Neuron (in vitro differentiated cells): ENCODE data around the gene SLC6A9.
A peak's percentile ranks its signal among the peaks of the same experiment; 100 is the strongest.

ENCODE experiments used
- H2AFZ ChIP-seq: one replicate; pipeline ENCODE4 v1.6.1; 2013; ENCODE audit warnings: low read depth, mild to moderate bottlenecking, inconsistent platforms, low read length, moderate library complexity
- H3K27me3 ChIP-seq: one replicate; pipeline ENCODE4 v1.6.1; 2013; ENCODE audit warnings: low read length; ENCODE audit not compliant: insufficient read depth
- H3K36me3 ChIP-seq: one replicate; pipeline ENCODE4 v1.6.1; 2013; ENCODE audit warnings: low read length; ENCODE audit not compliant: insufficient read depth
- H3K4me1 ChIP-seq: one replicate; pipeline ENCODE4 v1.6.1; 2013; ENCODE audit warnings: low read length; ENCODE audit not compliant: insufficient read depth
- H3K4me3 ChIP-seq: 2 replicates; pipeline ENCODE4 v1.5.1; 2013; ENCODE audit warnings: mild to moderate bottlenecking, low read length, moderate library complexity
- H3K9me3 ChIP-seq: one replicate; pipeline ENCODE4 v1.6.1; 2013; ENCODE audit warnings: low read length

The SLC6A9 gene

DNA sequence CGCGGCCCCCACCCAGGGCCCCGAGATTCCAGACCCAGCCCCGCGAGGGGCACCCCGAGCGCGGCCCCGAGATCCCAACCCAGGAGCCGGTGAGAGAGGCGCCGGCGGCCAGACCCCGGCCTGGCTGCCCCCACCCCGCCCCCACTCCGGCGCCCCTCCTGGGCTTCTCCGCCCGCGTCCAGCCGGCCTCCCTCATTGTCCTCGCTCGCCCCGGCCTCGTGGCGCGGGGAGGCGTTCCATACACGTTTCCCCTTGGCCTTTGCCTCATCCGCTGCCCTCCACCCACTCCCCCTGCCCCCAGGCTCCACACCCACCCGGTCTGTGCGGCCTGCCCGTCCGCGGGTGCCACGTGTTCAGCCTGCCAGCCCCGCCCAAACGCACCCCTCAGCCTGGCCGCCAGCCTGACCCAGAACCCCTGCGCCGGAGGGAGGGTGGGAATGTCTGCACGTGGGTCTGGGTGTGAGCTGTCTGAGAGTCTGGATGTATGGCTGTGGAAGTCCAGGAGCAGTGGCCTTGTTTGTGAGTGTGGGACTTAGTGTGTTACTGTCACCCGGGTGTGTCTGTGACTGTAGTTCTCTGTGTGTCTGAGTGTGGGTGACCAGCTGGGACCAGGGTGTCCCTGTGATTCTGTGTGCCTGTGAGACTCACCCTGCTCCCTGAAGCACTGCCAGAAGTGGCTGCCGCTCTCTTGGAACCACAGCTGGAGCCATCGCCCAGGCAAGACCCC lies 51.6 kb downstream of the SLC6A9 start:
- Histone ChIP-seq H3K27me3 (no peaks in the 10 kb centered on the region), H3K4me1 (peaks cover 46% of the 10 kb centered on the region), H3K9me3 (no peaks in the 10 kb centered on the region), H3K4me3 (peak overlapping the region; percentile 76), H2AFZ (peak overlapping the region; percentile 23), H3K36me3 (peaks cover 50% of the 10 kb centered on the region)

- no peak overlapping the region for H2AFZ ChIP-seq
- peaks cover 45% of the 10 kb centered on the region for H3K36me3 ChIP-seq
- peak overlapping the region; percentile 76 for H3K4me3 ChIP-seq
- H3K27me3 ChIP-seq, result no peaks in the 10 kb centered on the region
- H3K4me1 ChIP-seq, result peaks cover 50% of the 10 kb centered on the region
- no peaks in the 10 kb centered on the region for H3K9me3 ChIP-seq
Measured at GRCh38 chr1:43979261-43979527, 52.1 kb downstream of the SLC6A9 start.

- H3K36me3 ChIP-seq, result peaks cover 41% of the 10 kb centered on the region
- H3K4me3 ChIP-seq, result peak within 1 kb of the TSS; percentile 76
Measured at GRCh38 chr1:43978551-43979260, 52.6 kb downstream of the SLC6A9 start, which contains the start of gene B4GALT2. B4GALT2 (plus strand) TSS chr1:43979210; CDS start chr1:43981161, 1,951 bp downstream.

GRCh38 chr1:43978264-43978550 lies 53.1 kb downstream of the SLC6A9 start:
- Histone ChIP-seq H3K9me3 (no peaks in the 10 kb centered on the region), H2AFZ (no peak overlapping the region), H3K4me1 (peaks cover 53% of the 10 kb centered on the region), H3K36me3 (peaks cover 37% of the 10 kb centered on the region), H3K4me3 (peak overlapping the region; percentile 76), H3K27me3 (no peaks in the 10 kb centered on the region)

More at GRCh38 chr1:43978551-43979260, 52.6 kb downstream of the SLC6A9 start, which contains the start of gene B4GALT2:
- H3K9me3 ChIP-seq, result no peaks in the 10 kb centered on the region
- peak within 1 kb of the TSS; percentile 23 for H2AFZ ChIP-seq
- no peaks in the 10 kb centered on the region for H3K27me3 ChIP-seq
- H3K4me1 ChIP-seq, result peaks cover 53% of the 10 kb centered on the region

DNA sequence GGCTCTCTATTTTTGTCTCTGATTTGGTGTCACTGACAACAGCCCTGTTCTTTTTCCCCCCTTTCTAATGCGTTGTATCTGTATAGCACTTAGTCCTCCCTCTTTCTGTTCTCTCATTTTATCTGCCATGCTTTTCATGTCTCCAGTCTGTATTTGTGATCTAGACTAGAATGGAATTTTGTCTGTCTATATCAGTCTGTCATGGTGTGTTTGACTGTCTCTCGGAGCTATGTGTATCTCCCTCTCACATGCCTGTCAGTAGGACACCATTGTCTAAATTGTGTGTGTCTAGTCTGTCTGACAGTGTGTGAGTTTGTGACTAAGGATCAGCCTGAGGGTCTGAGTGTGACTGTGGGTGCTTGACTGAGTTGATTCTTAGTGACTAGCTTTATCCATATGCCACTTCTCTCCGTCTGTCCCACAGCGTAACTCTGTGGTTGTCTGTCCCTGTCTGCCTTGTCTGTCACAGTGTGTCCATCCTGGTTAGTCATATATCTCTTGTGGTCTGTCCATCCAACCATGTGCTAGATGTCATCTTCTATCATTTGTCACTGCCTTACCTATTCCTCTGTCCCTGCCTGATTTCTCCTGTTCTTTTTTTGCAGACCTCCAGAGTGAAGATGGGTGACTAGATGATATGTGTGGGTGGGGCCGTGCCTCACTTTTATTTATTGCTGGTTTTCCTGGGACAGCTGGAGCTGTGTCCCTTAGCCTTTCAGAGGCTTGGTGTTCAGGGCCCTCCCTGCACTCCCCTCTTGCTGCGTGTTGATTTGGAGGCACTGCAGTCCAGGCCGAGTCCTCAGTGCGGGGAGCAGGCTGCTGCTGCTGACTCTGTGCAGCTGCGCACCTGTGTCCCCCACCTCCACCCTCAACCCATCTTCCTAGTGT lies 53.6 kb downstream of the SLC6A9 start:
- peaks cover 31% of the 10 kb centered on the region for H3K36me3 ChIP-seq
- H3K4me3 ChIP-seq, result peak overlapping the region; percentile 76
- H3K27me3 ChIP-seq, result no peaks in the 10 kb centered on the region
- H3K4me1 ChIP-seq, result peaks cover 53% of the 10 kb centered on the region
- H3K9me3 ChIP-seq, result no peaks in the 10 kb centered on the region
- no peak overlapping the region for H2AFZ ChIP-seq

GRCh38 chr1:43976890-43977289 lies 54.4 kb downstream of the SLC6A9 start:
- Histone ChIP-seq H3K36me3 (peaks cover 26% of the 10 kb centered on the region), H3K9me3 (no peaks in the 10 kb centered on the region), H2AFZ (no peak overlapping the region), H3K4me1 (peaks cover 53% of the 10 kb centered on the region), H3K27me3 (no peaks in the 10 kb centered on the region), H3K4me3 (no peak overlapping the region)

DNA sequence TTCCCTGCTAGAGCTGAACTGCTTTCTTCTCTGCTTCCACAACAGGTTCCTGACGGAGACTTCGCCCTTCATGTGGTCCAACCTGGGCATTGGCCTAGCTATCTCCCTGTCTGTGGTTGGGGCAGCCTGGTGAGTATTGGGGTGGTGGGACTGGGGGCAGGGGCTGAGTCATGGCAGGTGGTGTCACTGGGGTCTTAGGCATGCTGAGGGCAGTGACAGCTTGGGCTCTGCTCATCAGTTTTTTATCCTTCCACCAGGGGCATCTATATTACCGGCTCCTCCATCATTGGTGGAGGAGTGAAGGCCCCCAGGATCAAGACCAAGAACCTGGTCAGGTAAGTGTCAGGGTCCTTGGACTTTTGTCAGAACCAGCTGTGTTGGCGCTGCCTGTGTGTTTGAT lies 55.2 kb downstream of the SLC6A9 start:
- Histone ChIP-seq H2AFZ (no peak overlapping the region), H3K27me3 (no peaks in the 10 kb centered on the region), H3K9me3 (no peaks in the 10 kb centered on the region), H3K4me3 (peak overlapping the region; percentile 72), H3K36me3 (peaks cover 20% of the 10 kb centered on the region), H3K4me1 (peaks cover 53% of the 10 kb centered on the region)

DNA sequence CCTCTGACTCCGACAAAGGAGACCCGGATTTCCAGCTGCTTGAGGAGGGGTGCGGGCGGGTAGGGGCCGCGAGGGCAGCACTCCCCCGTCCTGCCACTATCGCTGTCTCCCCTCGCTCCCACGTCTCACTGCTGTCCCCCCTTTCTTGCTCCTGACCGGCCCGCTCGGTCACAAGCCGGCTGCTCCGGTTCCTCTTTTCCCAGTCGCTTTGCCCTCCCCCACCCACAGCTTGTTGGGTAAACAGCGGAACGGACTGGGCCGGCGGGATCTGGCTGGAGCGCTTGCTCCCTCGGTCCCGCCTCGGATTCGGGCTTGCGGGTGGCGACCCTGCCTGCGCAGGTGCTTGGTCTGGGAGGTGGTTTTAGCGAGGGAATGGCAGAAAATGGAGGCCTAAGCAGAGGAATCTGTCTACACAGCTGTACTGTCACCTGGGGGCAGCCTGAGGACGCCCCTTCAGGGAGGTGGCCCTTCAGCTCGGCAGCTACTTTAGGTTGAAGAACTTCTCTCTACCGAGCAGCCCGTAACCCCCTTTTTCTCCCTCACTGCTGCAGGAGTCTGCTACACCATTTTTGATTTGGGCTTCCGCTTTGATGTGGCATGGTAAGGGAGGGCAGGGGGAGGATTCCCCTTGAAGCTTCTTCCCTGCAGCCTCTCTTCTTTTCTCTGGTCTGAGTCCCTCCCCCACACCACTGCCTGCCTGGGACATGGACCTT lies 55.9 kb downstream of the SLC6A9 start:
- Histone ChIP-seq H3K4me3 (peak overlapping the region; percentile 72), H3K4me1 (peaks cover 55% of the 10 kb centered on the region), H2AFZ (peak overlapping the region; percentile 91), H3K27me3 (no peaks in the 10 kb centered on the region), H3K36me3 (peaks cover 20% of the 10 kb centered on the region), H3K9me3 (no peaks in the 10 kb centered on the region)

DNA sequence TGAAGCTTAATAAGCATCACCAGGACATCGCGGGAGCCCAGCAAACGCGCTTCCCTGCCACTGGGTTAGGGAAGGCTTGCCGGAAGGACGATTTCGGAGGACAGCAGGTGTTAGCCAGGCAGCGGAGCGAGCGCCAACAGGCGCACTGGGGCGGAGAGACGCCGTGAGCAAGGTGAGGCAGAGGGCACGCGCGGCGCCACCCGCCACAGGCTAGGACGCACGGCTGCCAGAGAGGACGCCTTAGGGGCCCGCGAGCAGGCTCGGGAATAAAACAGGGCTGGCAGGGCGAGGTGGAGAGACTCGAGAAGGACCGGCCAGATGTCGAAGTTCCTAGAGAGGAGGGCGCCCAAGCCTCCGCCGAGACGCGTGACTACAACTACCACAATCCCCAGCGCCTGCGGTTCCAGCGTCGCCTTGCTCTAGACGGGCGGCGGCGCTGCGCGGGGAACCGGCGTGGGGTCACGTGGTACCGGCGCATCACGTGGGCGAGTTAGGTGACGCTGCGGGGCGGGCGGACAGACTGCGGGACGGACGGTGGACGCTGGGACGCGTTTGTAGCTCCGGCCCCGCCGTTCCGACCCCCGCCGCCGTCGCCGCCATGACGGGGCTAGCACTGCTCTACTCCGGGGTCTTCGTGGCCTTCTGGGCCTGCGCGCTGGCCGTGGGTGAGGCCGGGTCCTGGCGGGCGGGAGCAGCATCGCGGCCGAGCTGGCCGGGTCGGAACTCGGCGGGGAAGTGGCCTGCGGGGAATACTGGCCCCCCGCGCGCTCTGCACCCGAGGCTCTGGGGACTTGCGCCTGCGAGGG lies 56.6 kb downstream of the SLC6A9 start, which contains the start of gene ATP6V0B:
Gene ATP6V0B (plus strand): TSS at position 518 of the 806 bp plus-strand sequence. CDS start 81 bp downstream, at position 599.
- Histone ChIP-seq H3K36me3 (peaks cover 20% of the 10 kb centered on the region), H2AFZ (peak within 1 kb of the TSS; percentile 91), H3K27me3 (no peaks in the 10 kb centered on the region), H3K4me3 (peak within 1 kb of the TSS; percentile 72), H3K9me3 (no peaks in the 10 kb centered on the region), H3K4me1 (peaks cover 48% of the 10 kb centered on the region)

GRCh38 chr1:43973981-43974442 lies 57.2 kb downstream of the SLC6A9 start:
- H3K27me3 ChIP-seq, result no peaks in the 10 kb centered on the region
- peak overlapping the region; percentile 72 for H3K4me3 ChIP-seq
- H2AFZ ChIP-seq, result peak overlapping the region; percentile 91
- no peaks in the 10 kb centered on the region for H3K9me3 ChIP-seq
- peaks cover 20% of the 10 kb centered on the region for H3K36me3 ChIP-seq
- peaks cover 47% of the 10 kb centered on the region for H3K4me1 ChIP-seq

DNA sequence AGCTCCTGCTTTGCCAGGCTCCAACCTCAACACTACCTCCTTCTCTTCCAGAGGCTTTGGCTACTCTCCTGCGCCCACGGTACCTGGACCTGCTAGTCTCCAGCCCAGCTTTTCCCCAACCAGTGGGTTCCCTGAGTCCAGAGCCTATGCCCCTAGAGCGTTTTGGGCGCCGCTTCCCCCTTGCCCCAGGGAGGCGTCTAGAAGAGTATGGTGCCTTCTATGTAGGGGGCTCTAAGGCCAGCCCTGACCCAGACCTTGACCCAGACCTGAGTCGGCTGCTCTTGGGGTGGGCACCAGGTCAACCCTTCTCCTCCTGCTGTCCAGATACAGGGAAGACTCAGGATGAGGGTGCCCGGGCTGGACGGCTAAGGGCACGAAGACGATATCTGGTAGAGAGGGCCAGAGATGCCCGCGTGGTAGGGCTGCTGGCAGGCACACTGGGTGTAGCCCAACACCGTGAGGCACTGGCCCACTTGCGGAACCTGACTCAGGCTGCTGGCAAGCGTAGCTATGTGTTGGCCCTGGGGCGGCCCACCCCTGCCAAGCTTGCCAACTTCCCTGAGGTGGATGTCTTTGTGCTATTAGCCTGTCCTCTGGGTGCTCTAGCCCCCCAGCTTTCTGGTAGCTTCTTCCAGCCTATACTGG lies 59.8 kb downstream of the SLC6A9 start:
- Histone ChIP-seq H3K9me3 (no peaks in the 10 kb centered on the region), H3K4me3 (no peak overlapping the region), H3K27me3 (no peaks in the 10 kb centered on the region), H2AFZ (no peak overlapping the region), H3K4me1 (peaks cover 25% of the 10 kb centered on the region), H3K36me3 (peaks cover 10% of the 10 kb centered on the region)
